Ovary (tissue), 3 donors: ENCODE data around the gene CYB5B.

ENCODE experiments used
- CTCF ChIP-seq, 3 donors: fragments of 450-650 bp in 2 of 3; fragments of 200-600 bp in 1 of 3; IDR thresholded peaks; one replicate each; pipeline versions ENCODE4 v1.5.1 to v1.8.0; 2016 to 2022; ENCODE audit warnings: antibody characterized with exemption in 3 of 3, mild to moderate bottlenecking in 1 of 3
- EP300 ChIP-seq: sonication (generic); formaldehyde crosslinking; IDR thresholded peaks from one replicate; pipeline ENCODE4 v1.6.1; 2017; ENCODE audit warnings: antibody characterized with exemption
- POLR2A ChIP-seq: fragments of 450-650 bp; IDR thresholded peaks from one replicate; pipeline ENCODE4 v1.6.1; 2017; ENCODE audit warnings: antibody characterized with exemption, mild to moderate bottlenecking, moderate library complexity
- donor health status: DM: no; HTN: no; CAD: no.

- no peak for TF ChIP-seq EP300
- TF ChIP-seq CTCF (IDR thresholded peaks at IDR 0.05): no peak
- TF ChIP-seq POLR2A: no peak
Measured at GRCh38 chr16:69486272-69486671, 61.9 kb downstream of the CYB5B start.
